GM12873 (cell line): ENCODE results near the gene TRPC4AP.

ENCODE experiments used
- TF ChIP-seq, protein P1 (sequence below): IDR thresholded peaks from 2 replicates; pipeline ENCODE4 v1.5.1; 2012; ENCODE audit warnings: low read depth, mild to moderate bottlenecking, moderate library complexity, low read length, control low read depth; ENCODE audit not compliant: insufficient read depth; ENCODE audit errors: missing control alignments

TRPC4AP gene

DNA sequence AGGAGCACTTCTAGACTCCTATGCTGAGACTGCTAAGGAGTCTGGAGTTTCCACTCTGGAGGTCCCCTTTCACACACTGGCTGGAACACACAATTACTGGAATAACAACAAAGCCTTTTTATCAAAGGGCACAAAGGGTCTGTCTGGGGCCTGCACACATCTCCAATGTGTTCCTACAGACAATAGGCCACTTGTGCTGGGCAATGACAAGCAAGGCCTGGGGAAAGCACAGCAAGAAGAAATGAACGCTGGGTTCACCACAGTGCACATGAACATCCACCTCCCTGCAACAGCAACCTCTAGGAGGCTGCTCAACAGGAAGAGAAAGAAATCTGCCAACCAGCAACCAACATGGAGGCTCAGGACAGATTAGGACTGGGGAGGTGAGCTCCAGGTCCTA lies 43.9 kb downstream of the TRPC4AP start:
- TF ChIP-seq, protein P1, sequence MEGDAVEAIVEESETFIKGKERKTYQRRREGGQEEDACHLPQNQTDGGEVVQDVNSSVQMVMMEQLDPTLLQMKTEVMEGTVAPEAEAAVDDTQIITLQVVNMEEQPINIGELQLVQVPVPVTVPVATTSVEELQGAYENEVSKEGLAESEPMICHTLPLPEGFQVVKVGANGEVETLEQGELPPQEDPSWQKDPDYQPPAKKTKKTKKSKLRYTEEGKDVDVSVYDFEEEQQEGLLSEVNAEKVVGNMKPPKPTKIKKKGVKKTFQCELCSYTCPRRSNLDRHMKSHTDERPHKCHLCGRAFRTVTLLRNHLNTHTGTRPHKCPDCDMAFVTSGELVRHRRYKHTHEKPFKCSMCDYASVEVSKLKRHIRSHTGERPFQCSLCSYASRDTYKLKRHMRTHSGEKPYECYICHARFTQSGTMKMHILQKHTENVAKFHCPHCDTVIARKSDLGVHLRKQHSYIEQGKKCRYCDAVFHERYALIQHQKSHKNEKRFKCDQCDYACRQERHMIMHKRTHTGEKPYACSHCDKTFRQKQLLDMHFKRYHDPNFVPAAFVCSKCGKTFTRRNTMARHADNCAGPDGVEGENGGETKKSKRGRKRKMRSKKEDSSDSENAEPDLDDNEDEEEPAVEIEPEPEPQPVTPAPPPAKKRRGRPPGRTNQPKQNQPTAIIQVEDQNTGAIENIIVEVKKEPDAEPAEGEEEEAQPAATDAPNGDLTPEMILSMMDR: no peak

DNA sequence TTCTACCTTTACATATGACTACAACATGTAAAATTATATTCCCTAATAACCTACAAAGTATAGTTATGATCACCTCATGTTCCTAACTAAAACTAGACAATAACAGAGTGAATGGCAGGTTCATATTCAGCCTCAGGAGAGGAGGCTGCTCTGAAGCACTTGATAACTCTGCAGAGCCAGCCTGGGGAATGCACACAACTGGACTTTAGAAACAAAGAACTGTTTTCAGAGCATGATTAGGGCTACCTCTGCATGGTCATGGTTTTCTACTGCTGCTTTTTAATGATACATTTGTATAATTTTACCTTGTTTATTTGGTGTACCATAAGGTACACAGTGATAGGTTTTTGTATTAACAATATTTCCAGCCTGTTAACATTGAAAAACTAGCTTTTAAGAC lies 50.3 kb downstream of the TRPC4AP start:
- TF ChIP-seq, protein P1: no peak

DNA sequence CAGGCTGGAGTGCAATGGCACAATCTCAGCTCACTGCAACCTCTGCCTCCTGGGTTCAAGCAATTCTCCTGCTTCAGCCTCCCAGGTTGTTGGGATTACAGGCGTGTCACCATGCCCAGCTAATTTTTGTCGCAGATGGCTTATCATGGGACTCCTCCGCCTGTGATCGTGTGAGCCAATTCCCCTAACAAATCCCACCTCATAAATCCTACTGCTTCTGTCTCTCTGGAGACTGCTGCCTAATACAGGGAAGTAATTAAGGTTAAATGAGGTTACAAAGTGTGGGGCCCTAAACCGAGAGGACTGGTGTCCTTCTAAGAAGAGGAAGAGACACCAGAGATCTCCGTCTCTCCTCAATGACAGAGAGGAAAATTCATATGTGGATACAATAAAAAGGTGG lies 52.0 kb downstream of the TRPC4AP start:
- TF ChIP-seq, protein P1: no peak

DNA sequence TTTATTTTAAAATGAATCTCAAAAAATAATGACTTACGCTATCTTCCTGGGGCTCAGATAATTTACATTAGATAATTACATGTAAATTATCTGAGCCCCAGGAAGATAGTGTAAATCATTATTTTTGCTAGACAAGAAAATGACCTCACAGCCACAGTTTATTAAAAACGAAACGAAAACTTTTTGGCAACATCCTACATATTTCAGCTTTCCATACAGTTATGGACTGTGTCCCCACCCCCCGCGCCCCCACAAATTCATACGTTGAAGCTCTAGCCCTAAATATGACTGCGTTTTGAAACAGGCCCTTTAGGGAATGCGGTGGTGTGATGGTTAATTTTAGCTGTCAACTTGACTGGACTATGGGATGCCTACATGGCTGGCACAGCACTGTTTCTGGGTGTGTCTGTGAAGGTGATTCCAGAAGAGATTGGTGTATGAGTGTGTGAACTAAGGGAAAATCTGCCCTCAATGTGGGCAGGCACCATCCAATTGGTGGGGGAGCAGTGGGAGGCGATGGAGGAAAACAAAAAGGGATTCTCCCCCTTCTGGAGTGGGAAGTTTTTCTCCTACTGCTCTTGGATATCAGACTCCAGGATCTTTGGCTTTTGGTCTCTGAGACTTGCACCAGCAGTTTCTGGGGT lies 52.6 kb downstream of the TRPC4AP start:
- TF ChIP-seq, protein P1: no peak

DNA sequence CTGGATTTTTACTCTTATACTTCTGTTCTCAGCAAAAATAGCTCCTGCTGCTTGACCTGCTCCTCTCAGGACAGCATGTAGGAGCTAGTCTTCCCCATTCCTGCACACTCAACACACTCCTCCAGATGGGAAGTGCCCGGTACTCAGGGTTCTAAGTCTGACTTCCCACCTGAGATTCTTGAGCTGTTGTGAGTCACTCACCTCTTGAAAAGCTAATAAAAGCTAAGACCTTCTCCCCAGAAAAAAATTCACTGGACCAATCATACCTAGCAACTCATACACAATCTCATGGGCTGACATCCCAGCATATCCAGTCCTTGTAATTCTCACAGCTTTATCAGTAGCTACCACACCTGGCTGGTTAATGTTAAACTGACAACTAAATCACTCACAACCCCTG lies 53.5 kb downstream of the TRPC4AP start:
- TF ChIP-seq, protein P1: no peak

DNA sequence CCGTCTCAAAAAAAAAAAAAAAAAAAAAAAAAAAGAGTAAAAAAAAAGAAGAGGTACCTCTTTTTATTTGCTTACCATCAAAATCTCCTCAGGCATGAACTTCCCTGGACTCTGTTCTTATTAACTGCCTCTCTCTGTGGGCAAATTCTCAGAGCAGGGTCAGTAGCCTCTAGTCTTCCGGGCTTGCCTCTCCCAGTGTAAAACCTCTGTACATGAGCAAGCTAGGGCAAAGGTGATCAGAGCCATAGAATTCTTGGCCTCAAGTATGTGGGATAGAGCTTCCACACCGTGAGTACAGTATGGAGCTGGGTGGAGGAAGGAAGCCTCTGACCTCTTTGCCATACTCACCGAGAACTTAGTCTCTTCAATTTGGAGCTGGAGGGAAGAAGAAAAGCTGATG lies 58.5 kb downstream of the TRPC4AP start:
- TF ChIP-seq, protein P1: no peak

DNA sequence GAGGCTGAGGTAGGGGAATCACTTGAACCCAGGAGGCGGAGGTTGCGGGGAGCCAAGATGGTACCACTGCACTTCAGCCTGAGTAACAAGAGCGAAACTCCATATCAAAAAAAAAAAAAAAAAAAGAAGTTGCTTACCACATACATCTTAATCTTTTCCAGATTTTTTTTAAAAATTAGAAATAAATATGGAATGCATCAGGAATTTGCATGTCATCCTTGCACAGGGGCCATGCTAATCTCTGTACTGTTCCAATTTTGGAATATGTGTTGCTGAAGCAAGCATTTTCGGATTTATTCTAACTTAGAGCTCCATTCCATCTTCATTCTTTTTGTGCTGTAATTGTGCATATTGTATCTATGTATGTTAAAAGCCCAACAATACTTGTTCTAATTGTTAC lies 62.5 kb downstream of the TRPC4AP start:
- TF ChIP-seq, protein P1: no peak
